Measurements from ENCODE around the gene CEP295NL.

CEP295NL gene

DNA sequence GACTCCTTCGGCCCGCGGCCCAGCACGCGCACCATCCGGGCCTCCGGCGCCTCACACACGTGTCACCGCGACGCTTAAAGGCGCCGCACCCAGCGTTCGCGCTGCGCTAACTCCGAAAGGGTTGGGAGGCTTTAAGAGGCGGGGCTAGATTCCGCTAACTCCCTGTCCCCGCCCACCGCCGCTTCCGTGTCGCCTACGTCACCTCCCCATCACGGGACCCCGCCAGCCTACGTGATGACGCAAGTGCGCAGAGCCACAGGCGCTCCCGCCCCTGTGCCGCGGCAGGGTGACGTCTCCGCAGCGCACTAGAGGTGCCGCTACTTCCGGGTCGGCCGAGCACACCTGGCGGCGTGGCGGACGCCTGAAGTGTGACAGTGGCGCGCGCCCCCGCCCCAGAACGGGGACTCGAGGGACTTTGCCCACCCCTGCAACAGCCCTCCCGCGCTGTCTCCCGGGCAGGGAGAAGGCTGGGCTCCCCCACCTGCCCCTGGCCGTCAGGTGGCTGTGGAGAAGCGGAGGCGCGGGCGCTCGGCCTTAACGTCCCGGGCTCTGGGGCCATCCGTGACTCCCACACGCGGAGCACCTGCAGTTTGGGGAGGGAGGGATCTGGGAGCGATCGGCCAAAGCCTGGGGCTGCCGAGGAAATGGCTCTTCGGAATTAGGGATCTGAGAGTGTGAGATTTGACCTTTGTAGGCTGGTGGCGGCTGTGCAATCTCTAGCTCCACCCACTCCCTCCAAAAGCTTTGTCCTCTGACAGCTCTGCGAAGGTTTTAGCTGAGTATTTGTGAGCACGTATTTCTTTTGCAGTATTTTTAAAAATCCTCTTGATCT lies 62.0 kb downstream of the CEP295NL start, which contains the start of gene USP36:
Gene USP36 (minus strand): TSS at position 35 of the 832 bp plus-strand sequence. CDS start 4,451 bp downstream, outside the sequence.
- peak; percentile 96 for FAIRE-seq
- DNase-seq (ENCODE audit: insufficient read length, low spot score): peak; percentile 98
